GM10266 (cell line): ENCODE data around the gene RPS4Y2.

Source experiments
- DNase-seq: peaks from one replicate; pipeline ENCODE4 v3.0.0; 2012; ENCODE audit errors: extremely low spot score
- TF ChIP-seq, protein P1 (sequence below): IDR thresholded peaks from 2 replicates; pipeline ENCODE4 v1.5.1; 2012; ENCODE audit warnings: mild to moderate bottlenecking, low read depth; ENCODE audit not compliant: control insufficient read depth, insufficient read depth; ENCODE audit errors: missing control alignments

The RPS4Y2 gene

GRCh38 chrY:20814794-20815193 is 58.9 kb downstream of the RPS4Y2 start:
- TF ChIP-seq, protein P1, sequence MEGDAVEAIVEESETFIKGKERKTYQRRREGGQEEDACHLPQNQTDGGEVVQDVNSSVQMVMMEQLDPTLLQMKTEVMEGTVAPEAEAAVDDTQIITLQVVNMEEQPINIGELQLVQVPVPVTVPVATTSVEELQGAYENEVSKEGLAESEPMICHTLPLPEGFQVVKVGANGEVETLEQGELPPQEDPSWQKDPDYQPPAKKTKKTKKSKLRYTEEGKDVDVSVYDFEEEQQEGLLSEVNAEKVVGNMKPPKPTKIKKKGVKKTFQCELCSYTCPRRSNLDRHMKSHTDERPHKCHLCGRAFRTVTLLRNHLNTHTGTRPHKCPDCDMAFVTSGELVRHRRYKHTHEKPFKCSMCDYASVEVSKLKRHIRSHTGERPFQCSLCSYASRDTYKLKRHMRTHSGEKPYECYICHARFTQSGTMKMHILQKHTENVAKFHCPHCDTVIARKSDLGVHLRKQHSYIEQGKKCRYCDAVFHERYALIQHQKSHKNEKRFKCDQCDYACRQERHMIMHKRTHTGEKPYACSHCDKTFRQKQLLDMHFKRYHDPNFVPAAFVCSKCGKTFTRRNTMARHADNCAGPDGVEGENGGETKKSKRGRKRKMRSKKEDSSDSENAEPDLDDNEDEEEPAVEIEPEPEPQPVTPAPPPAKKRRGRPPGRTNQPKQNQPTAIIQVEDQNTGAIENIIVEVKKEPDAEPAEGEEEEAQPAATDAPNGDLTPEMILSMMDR, result no peak
- no peak for DNase-seq

DNA sequence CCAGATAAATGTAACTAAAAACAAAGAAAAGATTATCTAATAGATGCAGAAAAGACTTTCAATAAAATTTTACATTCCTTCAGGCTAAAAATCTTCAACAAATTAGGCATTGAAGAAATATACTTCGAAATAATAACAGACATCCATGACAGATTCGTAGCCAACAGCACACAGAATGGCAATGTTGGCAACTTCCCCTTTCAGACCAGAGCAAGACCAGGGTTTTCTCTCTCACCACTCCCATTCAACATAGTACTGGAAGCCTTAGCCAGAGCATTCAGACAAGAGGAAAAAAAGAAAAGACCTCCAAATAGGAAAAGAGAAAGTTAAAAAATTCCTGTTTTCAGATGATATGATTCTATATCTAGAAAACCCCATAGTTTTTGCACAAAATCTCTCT is 61.2 kb downstream of the RPS4Y2 start:
- DNase-seq, result no peak

More for the DNA sequence above, 61.2 kb downstream of the RPS4Y2 start:
- TF ChIP-seq, protein P1, result no peak
